Parietal lobe (tissue), 1 donor: ENCODE results near the gene TMPRSS6. TPM values are rescaled to one million over a fixed set of nuclear protein-coding genes. Genes with fewer than 3 reads are reported as not detected.

Experiments used
- total RNA-seq: library from RNA; depleted of rRNA; stranded (reverse); fragments of >200 nt; gene quantifications from one replicate; pipeline ENCODE4 v1.2.3, GENCODE V29; 2014

Gene TMPRSS6
- total RNA-seq = not detected

GRCh38 chr22:37109242-37109917, at the start of gene TMPRSS6:
Gene TMPRSS6, minus strand, starts transcription at chr22:37109713. Its CDS starts 6,296 bp downstream, at chr22:37103417.

GRCh38 chr22:37051391-37052385, 57.8 kb downstream of the TMPRSS6 start, which contains the start of gene KCTD17:
Gene KCTD17, plus strand, starts transcription at chr22:37051742. Its CDS starts 19 bp downstream, at chr22:37051761.

GRCh38 chr22:37019309-37020191, 90.0 kb downstream of the TMPRSS6 start, which contains the start of the genes MPST and TST:
Gene MPST, plus strand, starts transcription at chr22:37019742. Its CDS starts 95 bp downstream, at chr22:37019837.
Gene TST, minus strand, starts transcription at chr22:37019447. Its CDS starts 715 bp downstream, at chr22:37018732.

Other genes with a start within 250 kb of the TMPRSS6 start
- not detected for gene NCF4, start 248.7 kb downstream of the TMPRSS6 start, total RNA-seq
- gene CSF2RB, start 196.1 kb downstream of the TMPRSS6 start, total RNA-seq = 0.31 TPM
- gene TST, start 90.3 kb downstream of the TMPRSS6 start, total RNA-seq = 5.0 TPM
- 24.1 TPM for gene MPST, start 90.0 kb downstream of the TMPRSS6 start, total RNA-seq
- gene KCTD17, start 58.0 kb downstream of the TMPRSS6 start, total RNA-seq = 28.8 TPM
- not detected for gene IL2RB, start 40.2 kb upstream of the TMPRSS6 start, total RNA-seq
- 8.8 TPM for gene C1QTNF6, start 78.5 kb upstream of the TMPRSS6 start, total RNA-seq
- gene SSTR3, start 102.8 kb upstream of the TMPRSS6 start, total RNA-seq = 0.31 TPM
- gene RAC2, start 134.6 kb upstream of the TMPRSS6 start, total RNA-seq = not detected
- 1.3 TPM for gene CYTH4, start 172.8 kb upstream of the TMPRSS6 start, total RNA-seq